OCI-LY1 (cell line): ENCODE measurements around the gene DUS3L.

Source experiments
- CTCF ChIP-seq: fragments of 200-600 bp; sonication (generic), shearing (Covaris generic); IDR thresholded peaks from 2 replicates; pipeline ENCODE4 v1.5.1; 2017; ENCODE audit warnings: mild to moderate bottlenecking, antibody characterized with exemption, low read length, moderate library complexity, mixed read lengths
- EZH2 ChIP-seq: fragments of 200-600 bp; sonication (generic), shearing (Covaris generic); IDR thresholded peaks from 2 replicates; pipeline ENCODE4 v1.8.0; 2017; ENCODE audit warnings: borderline replicate concordance, mixed run types, mild to moderate bottlenecking, antibody characterized with exemption, low read length, moderate library complexity, mixed read lengths

GRCh38 chr19:5829567-5830310, 38.8 kb upstream of the DUS3L start:
- TF ChIP-seq CTCF: no peak
- no peak for TF ChIP-seq EZH2
